NCI-H748 treated with DMSO at 0.1 percent for 48 hours (cell line): ENCODE results near the gene WDR19.
"Not testable (repeated sequence)": the region's sequence is repeated elsewhere in the genome, so short reads cannot be mapped to it uniquely, and the experiment has no call there.

ENCODE experiments used
- DNase-seq: peaks from one replicate; lab custom pipeline; 2025; lab: John Stamatoyannopoulos, UW

Gene WDR19

GRCh38 chr4:39181905-39182638 is at the start of gene WDR19:
Gene WDR19, plus strand, starts transcription at chr4:39182529. Its CDS starts 29 bp downstream, at chr4:39182558.
- DNase-seq = peak; percentile 85

GRCh38 chr4:39133623-39134022 is 48.7 kb upstream of the WDR19 start:
- no peak for DNase-seq

- peak; percentile 51 for DNase-seq
Measured at GRCh38 chr4:39134683-39135306, 47.5 kb upstream of the WDR19 start.

GRCh38 chr4:39138227-39138626 is 44.1 kb upstream of the WDR19 start:
- DNase-seq = not testable (repeated sequence)

- no peak for DNase-seq
Measured at GRCh38 chr4:39146211-39146610, 36.1 kb upstream of the WDR19 start.

GRCh38 chr4:39154009-39154408 is 28.3 kb upstream of the WDR19 start:
- no peak for DNase-seq

GRCh38 chr4:39157520-39157919 is 24.8 kb upstream of the WDR19 start:
- DNase-seq = no peak

GRCh38 chr4:39166177-39166576 is 16.2 kb upstream of the WDR19 start:
- DNase-seq = no peak

- no peak for DNase-seq
Measured at GRCh38 chr4:39166669-39167068, 15.7 kb upstream of the WDR19 start.

- no peak for DNase-seq
Measured at GRCh38 chr4:39169426-39169825, 12.9 kb upstream of the WDR19 start.

GRCh38 chr4:39170301-39170700 is 12.0 kb upstream of the WDR19 start:
- DNase-seq = no peak

GRCh38 chr4:39178706-39179105 is 3.6 kb upstream of the WDR19 start:
- DNase-seq = no peak

- no peak for DNase-seq
Measured at GRCh38 chr4:39179681-39180080, 2.6 kb upstream of the WDR19 start.

- DNase-seq = not testable (repeated sequence)
Measured at GRCh38 chr4:39180629-39181028, 1.7 kb upstream of the WDR19 start.

GRCh38 chr4:39181520-39181904 is 817 bp upstream of the WDR19 start:
- no peak for DNase-seq

- no peak for DNase-seq
Measured at GRCh38 chr4:39201963-39202362, 19.6 kb downstream of the WDR19 start.

GRCh38 chr4:39204543-39204942 is 22.2 kb downstream of the WDR19 start:
- DNase-seq = no peak

GRCh38 chr4:39205000-39205399 is 22.7 kb downstream of the WDR19 start:
- no peak for DNase-seq

- no peak for DNase-seq
Measured at GRCh38 chr4:39205476-39205875, 23.1 kb downstream of the WDR19 start.

GRCh38 chr4:39227906-39228305 is 45.6 kb downstream of the WDR19 start:
- DNase-seq = no peak

- no peak for DNase-seq
Measured at GRCh38 chr4:39228377-39228776, 46.0 kb downstream of the WDR19 start.

GRCh38 chr4:39230462-39230861 is 48.1 kb downstream of the WDR19 start:
- DNase-seq = no peak

- DNase-seq = no peak
Measured at GRCh38 chr4:39231660-39232059, 49.3 kb downstream of the WDR19 start.

- no peak for DNase-seq
Measured at GRCh38 chr4:39232100-39232499, 49.8 kb downstream of the WDR19 start.
